Uterus (tissue), 4 donors: Measurements from ENCODE around the gene HOXB4. TPM values are rescaled to one million over a fixed set of nuclear protein-coding genes. Genes with fewer than 3 reads are reported as not detected.

ENCODE experiments used
- DNase-seq, 2 donors: peaks; one replicate each; pipeline ENCODE4 v3.0.0-alpha.2; 2019 to 2020
- H3K27ac ChIP-seq, 2 donors: fragments of 200-600 bp; sonication (generic); 1 replicate in 1 of 2; 2 replicates in 1 of 2; pipeline ENCODE4 v1.5.1; 2016 to 2018
- H3K27me3 ChIP-seq, 2 donors: fragments of 200-600 bp; sonication (generic); one replicate each; pipeline ENCODE4 v1.5.1; 2018 to 2019; ENCODE audit warnings: control low read depth in 1 of 2
- H3K36me3 ChIP-seq, 2 donors: fragments of 200-600 bp; sonication (generic); one replicate each; pipeline ENCODE4 v1.5.1; 2019; ENCODE audit warnings: control low read depth in 1 of 2
- H3K4me1 ChIP-seq, 2 donors: fragments of 200-600 bp; sonication (generic); one replicate each; pipeline ENCODE4 v1.5.1; 2018 to 2019; ENCODE audit warnings: control low read depth in 1 of 2
- H3K4me3 ChIP-seq, 2 donors: fragments of 200-600 bp; sonication (generic); 1 replicate in 1 of 2; 2 replicates in 1 of 2; pipeline ENCODE4 v1.5.1; 2018 to 2019; ENCODE audit warnings: mild to moderate bottlenecking in 1 of 2
- H3K9me3 ChIP-seq, 2 donors: fragments of 200-600 bp; sonication (generic); one replicate each; pipeline ENCODE4 v1.5.1; 2019; ENCODE audit warnings: control low read depth in 1 of 2
- CTCF ChIP-seq, 4 experiments: fragments of 200-600 bp in 2 of 4; fragments of 450-650 bp in 2 of 4; sonication (generic) in 2 of 4; IDR thresholded peaks; one replicate each; pipeline ENCODE4 v1.5.1; 2016 to 2019; ENCODE audit warnings: antibody characterized with exemption in 4 of 4, mild to moderate bottlenecking in 2 of 4, moderate library complexity in 1 of 4
- POLR2A ChIP-seq, 2 donors: fragments of 450-650 bp; IDR thresholded peaks; one replicate each; pipeline ENCODE4 v1.6.1; 2016; ENCODE audit warnings: antibody characterized with exemption in 2 of 2, mild to moderate bottlenecking in 1 of 2, moderate library complexity in 1 of 2
- intact Hi-C: fragments of 100-400 bp; cut with DNase I; formaldehyde crosslinking; loops from one replicate; pipeline ENCODE4 v1.15.1; 2023; ENCODE audit warnings: low total_unique reads
- total RNA-seq, 4 donors: library from RNA; depleted of rRNA in 3 of 4; stranded (reverse); fragments of >200 nt in 3 of 4; gene quantifications; one replicate each; pipeline versions ENCODE4 v1.1.0 to v1.2.4, GENCODE V29; 2014 to 2023
- donor health status: DM: yes; HTN: yes; CAD: no.

Gene HOXB4
- total RNA-seq, 4 donors from 2014 or later: 0.88 to 6.9 (median 5.5) TPM; not detected in 1

DNA sequence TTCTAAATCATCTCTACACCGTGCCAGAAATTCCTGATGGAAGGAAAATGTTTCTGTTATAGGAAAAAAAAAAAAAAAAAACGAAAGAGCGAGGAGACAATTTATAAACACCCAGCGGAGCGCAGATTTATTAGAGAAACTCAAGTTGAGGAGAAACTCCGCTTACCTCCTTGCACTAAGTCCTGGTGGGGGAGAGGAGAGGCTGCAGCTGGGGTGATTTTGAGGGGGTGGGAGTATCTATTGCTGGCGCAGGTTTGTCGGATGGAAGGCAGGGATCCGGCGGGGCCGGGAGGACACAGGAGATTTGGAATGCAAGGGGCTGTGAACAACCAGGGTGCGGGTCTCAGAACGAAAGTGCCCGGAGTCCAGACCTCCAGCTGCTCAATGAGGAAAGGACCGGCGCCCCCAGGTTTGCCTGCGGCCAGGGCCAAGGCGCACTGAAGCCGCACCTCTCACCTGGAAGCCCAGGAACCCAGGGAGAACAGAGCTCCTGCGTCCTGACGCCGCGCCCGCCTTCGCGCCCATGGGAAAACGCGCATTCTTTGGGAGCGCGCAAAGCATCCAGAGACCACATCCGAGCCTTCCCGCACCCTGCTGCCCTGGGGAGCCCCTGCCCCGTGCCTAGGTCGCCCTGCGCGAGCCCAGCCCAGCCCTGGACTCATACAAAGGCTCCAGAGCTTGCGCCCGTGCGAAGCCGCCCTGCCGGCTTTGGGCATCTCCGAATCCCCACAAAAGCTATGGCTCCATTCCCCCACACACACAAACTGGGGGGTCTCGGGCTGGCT lies 39.5 kb upstream of the HOXB4 start:
- intact Hi-C loops: no loop called here
- TF ChIP-seq POLR2A (IDR thresholded peaks at IDR 0.05) (no peak), CTCF (IDR thresholded peaks at IDR 0.05) (no peak)
- Histone ChIP-seq H3K36me3 (no peaks in the 10 kb centered on the region), H3K9me3 (no peaks in the 10 kb centered on the region), H3K4me1 (peaks cover 0 to 7% of the 10 kb centered on the region in 2 donors), H3K27me3 (peaks cover 38 to 80% of the 10 kb centered on the region in 2 donors), H3K27ac (no peak overlapping the region), H3K4me3 (no peak overlapping the region)
- DNase-seq: no peak

DNA sequence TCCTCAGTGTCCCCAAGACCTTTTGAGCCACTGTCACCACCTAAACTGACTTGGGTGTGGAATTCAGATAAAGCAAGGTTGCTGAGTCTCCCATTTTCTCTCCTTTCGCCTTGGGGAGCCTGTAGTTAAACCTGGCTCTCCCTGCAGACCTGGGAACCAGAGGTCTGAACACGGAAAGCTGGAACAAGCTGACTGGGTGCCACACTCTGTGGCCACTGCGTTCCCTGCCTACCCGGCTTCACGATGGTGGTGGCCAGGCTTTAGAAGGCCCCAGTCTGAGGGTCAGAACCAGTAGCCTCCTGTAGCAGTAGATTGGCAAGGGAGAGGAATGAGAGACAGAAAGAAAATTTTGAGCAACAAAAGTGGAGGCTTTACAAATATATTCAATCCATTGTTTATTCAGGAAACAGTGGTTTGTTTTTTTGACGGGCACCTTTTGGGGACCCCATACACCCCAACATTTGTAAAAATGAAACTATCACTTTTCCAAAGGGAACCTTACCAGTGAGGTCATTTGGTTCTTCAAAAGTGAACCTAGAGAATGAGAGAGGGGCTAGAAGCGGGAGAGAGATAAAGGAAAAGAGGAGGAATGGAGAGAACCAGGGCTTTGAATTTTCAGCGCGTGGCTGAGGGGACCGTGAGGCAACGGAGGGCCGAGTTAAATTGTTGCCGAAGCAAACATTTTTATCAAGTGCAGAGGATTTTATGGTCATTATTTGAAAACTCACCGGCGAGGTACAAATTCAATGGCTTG lies 38.7 kb upstream of the HOXB4 start:
- Histone ChIP-seq H3K9me3 (no peaks in the 10 kb centered on the region), H3K27ac (no peak overlapping the region), H3K27me3 (peaks cover 45 to 80% of the 10 kb centered on the region in 2 donors), H3K4me1 (peaks cover 0 to 9% of the 10 kb centered on the region in 2 donors), H3K36me3 (no peaks in the 10 kb centered on the region), H3K4me3 (no peak overlapping the region)
- TF ChIP-seq POLR2A (IDR thresholded peaks at IDR 0.05): no peak
- TF ChIP-seq CTCF (IDR thresholded peaks at IDR 0.05): no peak
- intact Hi-C loops: no loop called here
- no peak for DNase-seq

- Histone ChIP-seq H3K4me3 (no peak overlapping the region), H3K4me1 (peaks cover 0 to 9% of the 10 kb centered on the region in 2 donors), H3K27ac (no peak overlapping the region), H3K27me3 (peaks cover 48 to 80% of the 10 kb centered on the region in 2 donors), H3K9me3 (no peaks in the 10 kb centered on the region), H3K36me3 (no peaks in the 10 kb centered on the region)
- intact Hi-C loops: no loop called here
- TF ChIP-seq POLR2A (IDR thresholded peaks at IDR 0.05): no peak
- no peak for TF ChIP-seq CTCF (IDR thresholded peaks at IDR 0.05)
- DNase-seq: no peak
These were observed 38.0 kb upstream of the HOXB4 start for GRCh38 chr17:48615963-48616716.

GRCh38 chr17:48615047-48615962 lies 37.2 kb upstream of the HOXB4 start, which contains the start of gene HOXB8:
TSS of gene HOXB8 (minus strand) at chr17:48615292. CDS start at chr17:48614704, 588 bp downstream.
- TF ChIP-seq CTCF (IDR thresholded peaks at IDR 0.05) (no peak), POLR2A (IDR thresholded peaks at IDR 0.05) (no peak)
- intact Hi-C loops: no loop called here
- DNase-seq: no peak
- no peaks in the 10 kb centered on the region for H3K36me3 ChIP-seq
- H3K9me3 ChIP-seq: no peaks in the 10 kb centered on the region
- peak within 1 kb of the TSS in 1 of 2 donors; percentile 75 for H3K27ac ChIP-seq
- H3K4me1 ChIP-seq: peaks cover 0 to 13% of the 10 kb centered on the region in 2 donors
- peaks cover 53 to 84% of the 10 kb centered on the region in 2 donors for H3K27me3 ChIP-seq
- no peak within 1 kb of the TSS for H3K4me3 ChIP-seq
